Progenitor cell of endocrine pancreas (in vitro differentiated cells): Measurements from ENCODE around the gene CTNNA3. TPM values are rescaled to one million over a fixed set of nuclear protein-coding genes. Genes with fewer than 3 reads are reported as not detected.

ENCODE experiments used
- DNase-seq: peaks from one replicate; pipeline ENCODE4 v3.0.0; 2021; ENCODE audit warnings: low spot score; ENCODE audit not compliant: unreplicated experiment
- H3K27ac Mint-ChIP-seq: 2 replicates; pipeline ENCODE4 v1.8.0; 2021; ENCODE audit warnings: mild to moderate bottlenecking, moderate library complexity, mixed read lengths
- H3K27me3 Mint-ChIP-seq: 2 replicates; pipeline ENCODE4 v1.8.0; 2021; ENCODE audit warnings: mixed read lengths
- H3K36me3 Mint-ChIP-seq: 2 replicates; pipeline ENCODE4 v1.8.0; 2022; ENCODE audit warnings: mixed read lengths; ENCODE audit not compliant: insufficient read depth
- H3K4me1 Mint-ChIP-seq: 2 replicates; pipeline ENCODE4 v1.8.0; 2021; ENCODE audit warnings: low read depth, mixed read lengths
- H3K4me3 Mint-ChIP-seq: 2 replicates; pipeline ENCODE4 v1.8.0; 2021; ENCODE audit warnings: low read depth, mild to moderate bottlenecking, moderate library complexity, mixed read lengths
- H3K9me3 Mint-ChIP-seq: 2 replicates; pipeline ENCODE4 v1.8.0; 2021; ENCODE audit warnings: low read depth, mixed read lengths
- total RNA-seq: library from RNA; stranded (reverse); gene quantifications from 2 replicates; pipeline ENCODE4 v1.2.1, GENCODE V29; 2021
- TF ChIP-seq, protein P1 (sequence below): fragments of 200-600 bp; sonication (generic); IDR thresholded peaks from one replicate; pipeline ENCODE4 v1.5.0; 2021; ENCODE audit warnings: antibody characterized with exemption, mild to moderate bottlenecking; ENCODE audit not compliant: unreplicated experiment

Gene CTNNA3
- total RNA-seq, 1 donor from 2014 or later: 1.7 TPM

DNA sequence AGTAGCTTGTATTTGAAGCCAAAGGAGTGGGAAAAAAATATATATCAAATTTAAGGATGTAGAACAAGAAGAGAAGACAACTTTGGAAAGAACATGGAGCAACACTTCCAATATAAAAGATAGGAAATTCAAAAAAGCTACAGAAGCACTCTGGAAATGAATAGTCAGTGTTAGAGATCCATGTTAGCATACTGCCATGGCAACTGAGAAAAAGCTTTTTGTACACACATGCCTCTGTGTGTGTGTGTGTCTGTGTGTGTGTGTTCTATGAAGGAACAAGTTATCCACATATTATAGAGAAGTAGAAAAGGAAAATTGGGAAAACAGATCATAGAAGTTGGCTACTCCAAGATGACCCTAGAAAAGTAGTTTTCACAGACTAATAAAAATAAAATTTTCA lies 673.9 kb downstream of the CTNNA3 start:
- Mint-ChIP-seq H3K36me3 (no peaks in the 10 kb centered on the region), H3K27ac (no peak overlapping the region), H3K27me3 (no peaks in the 10 kb centered on the region), H3K9me3 (no peaks in the 10 kb centered on the region), H3K4me3 (no peak overlapping the region), H3K4me1 (peaks cover 8% of the 10 kb centered on the region)
- DNase-seq: no peak
- TF ChIP-seq, protein P1, sequence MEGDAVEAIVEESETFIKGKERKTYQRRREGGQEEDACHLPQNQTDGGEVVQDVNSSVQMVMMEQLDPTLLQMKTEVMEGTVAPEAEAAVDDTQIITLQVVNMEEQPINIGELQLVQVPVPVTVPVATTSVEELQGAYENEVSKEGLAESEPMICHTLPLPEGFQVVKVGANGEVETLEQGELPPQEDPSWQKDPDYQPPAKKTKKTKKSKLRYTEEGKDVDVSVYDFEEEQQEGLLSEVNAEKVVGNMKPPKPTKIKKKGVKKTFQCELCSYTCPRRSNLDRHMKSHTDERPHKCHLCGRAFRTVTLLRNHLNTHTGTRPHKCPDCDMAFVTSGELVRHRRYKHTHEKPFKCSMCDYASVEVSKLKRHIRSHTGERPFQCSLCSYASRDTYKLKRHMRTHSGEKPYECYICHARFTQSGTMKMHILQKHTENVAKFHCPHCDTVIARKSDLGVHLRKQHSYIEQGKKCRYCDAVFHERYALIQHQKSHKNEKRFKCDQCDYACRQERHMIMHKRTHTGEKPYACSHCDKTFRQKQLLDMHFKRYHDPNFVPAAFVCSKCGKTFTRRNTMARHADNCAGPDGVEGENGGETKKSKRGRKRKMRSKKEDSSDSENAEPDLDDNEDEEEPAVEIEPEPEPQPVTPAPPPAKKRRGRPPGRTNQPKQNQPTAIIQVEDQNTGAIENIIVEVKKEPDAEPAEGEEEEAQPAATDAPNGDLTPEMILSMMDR: no peak

DNA sequence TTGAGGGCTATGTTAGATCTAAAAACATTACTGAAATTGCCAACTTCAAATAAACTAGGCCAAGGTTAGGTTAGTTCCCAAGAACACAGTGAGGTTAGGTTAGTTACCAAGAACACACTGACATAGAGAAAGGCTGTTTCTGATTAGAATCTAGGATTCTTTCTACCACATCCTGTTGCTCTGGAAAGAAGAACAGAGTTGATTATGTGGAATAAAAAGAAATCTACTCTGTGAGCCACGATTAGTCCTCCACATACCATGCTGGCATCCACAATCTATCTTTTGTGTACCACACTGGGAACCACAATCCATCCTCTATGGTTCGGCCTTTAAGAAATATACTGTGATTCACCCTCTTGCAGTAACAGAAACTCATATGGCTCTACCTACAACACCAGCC lies 678.8 kb downstream of the CTNNA3 start:
- Mint-ChIP-seq H3K27me3 (no peaks in the 10 kb centered on the region), H3K36me3 (no peaks in the 10 kb centered on the region), H3K4me3 (no peak overlapping the region), H3K9me3 (no peaks in the 10 kb centered on the region), H3K4me1 (peaks cover 8% of the 10 kb centered on the region), H3K27ac (no peak overlapping the region)
- no peak for DNase-seq
- TF ChIP-seq, protein P1: no peak

DNA sequence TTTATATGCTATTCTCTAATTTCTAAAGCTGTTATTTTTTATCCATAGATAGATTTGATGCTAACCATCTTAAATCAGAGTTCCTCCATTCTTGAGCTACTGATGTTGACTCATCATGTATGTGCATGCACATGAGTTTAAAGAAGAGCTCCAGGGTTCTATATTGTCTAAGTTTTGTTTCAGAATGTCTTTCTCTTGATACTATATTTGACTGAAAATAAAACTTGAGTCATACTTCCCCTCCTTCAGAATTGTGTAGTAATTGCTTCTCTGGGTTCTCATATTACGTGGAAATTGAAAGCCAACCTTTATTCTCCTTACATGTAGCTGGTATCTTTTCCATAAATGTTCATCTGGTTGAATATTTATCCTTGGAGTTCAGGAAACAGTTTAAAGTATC lies 680.8 kb downstream of the CTNNA3 start:
- H3K27ac Mint-ChIP-seq: no peak overlapping the region
- TF ChIP-seq, protein P1: no peak
- no peaks in the 10 kb centered on the region for H3K4me1 Mint-ChIP-seq
- no peaks in the 10 kb centered on the region for H3K9me3 Mint-ChIP-seq
- H3K36me3 Mint-ChIP-seq: no peaks in the 10 kb centered on the region
- no peaks in the 10 kb centered on the region for H3K27me3 Mint-ChIP-seq
- H3K4me3 Mint-ChIP-seq: no peak overlapping the region
- no peak for DNase-seq

DNA sequence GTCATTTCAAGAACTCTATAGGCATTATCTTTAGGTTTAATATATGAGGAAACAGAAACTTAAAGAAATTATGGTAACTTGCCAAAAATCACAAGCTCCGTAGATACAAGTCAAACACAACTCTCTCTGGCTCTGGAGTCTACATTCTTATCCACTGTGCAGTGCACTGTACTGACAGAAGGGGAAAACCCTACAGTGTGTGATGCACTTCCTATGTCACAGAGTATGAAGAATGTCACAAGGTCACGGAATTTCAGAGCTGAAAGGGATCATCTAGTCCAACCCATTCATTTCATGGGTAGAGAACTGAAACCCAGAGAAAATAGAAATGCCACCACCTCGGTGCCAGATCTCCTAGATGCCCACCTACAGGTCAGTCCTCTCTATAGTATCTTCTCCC lies 684.0 kb downstream of the CTNNA3 start:
- Mint-ChIP-seq H3K9me3 (no peaks in the 10 kb centered on the region), H3K27ac (no peak overlapping the region), H3K4me1 (no peaks in the 10 kb centered on the region), H3K4me3 (no peak overlapping the region), H3K36me3 (no peaks in the 10 kb centered on the region), H3K27me3 (no peaks in the 10 kb centered on the region)
- TF ChIP-seq, protein P1: no peak
- DNase-seq: no peak

DNA sequence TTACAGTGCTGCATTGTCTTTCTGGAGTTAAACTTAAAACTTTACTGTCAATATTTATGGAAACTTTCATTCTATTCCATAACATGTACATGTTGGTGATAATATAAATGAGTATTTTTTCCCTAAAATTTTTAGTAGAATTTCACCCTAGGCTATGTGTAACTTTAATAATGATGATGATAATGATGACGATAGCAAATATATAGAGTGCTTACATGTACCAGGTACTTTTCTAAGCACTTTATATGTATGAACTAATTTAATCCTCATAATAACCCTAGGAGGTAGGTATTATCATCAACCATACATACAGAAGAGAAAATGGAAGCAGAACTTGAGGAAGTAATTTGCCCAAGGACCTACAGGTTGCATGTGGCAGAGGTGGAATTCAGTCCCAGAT lies 684.5 kb downstream of the CTNNA3 start:
- H3K27ac Mint-ChIP-seq: no peak overlapping the region
- no peaks in the 10 kb centered on the region for H3K27me3 Mint-ChIP-seq
- H3K9me3 Mint-ChIP-seq: no peaks in the 10 kb centered on the region
- TF ChIP-seq, protein P1: no peak
- no peaks in the 10 kb centered on the region for H3K4me1 Mint-ChIP-seq
- H3K4me3 Mint-ChIP-seq: no peak overlapping the region
- DNase-seq: no peak
- no peaks in the 10 kb centered on the region for H3K36me3 Mint-ChIP-seq
